HG02870 (cell line): ENCODE measurements around the gene SIDT2.
"Not testable (repeated sequence)": the region's sequence is repeated elsewhere in the genome, so short reads cannot be mapped to it uniquely, and the experiment has no call there.

ENCODE experiments used
- ATAC-seq: cut with Tn5 transposase; IDR thresholded peaks from one replicate; pipeline ENCODE4 v1.9.1; 2021; ENCODE audit warnings: mild to moderate bottlenecking, moderate library complexity; ENCODE audit not compliant: unreplicated experiment

SIDT2 gene

DNA sequence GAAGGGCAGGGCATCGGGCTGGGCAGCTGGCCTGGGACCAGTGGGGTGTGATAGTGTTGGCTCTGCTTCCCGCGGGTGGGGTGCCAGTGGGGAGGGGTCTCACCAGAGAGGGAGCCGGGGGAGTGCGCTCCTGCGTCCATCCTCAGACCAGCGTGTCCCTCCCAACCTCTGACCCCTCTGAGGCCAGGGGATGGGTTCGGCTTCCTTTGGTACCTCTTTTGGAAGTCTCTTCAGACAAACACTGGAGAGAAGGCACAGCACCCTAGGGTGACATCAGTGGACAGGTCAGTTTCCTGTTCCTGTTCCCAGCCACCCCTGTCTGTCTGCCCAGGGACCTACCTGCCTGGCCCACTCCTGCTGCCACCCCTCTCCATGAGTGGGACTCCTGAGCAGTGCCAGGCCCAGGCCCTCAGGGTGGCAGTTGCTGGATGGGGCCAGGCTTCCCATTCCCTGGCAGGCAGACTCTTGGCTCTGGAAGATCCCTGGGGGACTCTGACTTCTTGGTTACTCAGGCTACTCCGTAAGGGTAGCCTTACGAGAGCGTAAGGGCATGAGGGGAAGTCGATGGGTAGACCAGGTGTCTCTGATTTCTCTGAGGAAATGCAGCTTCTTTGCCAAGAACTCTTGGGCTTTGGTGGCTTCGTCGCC is 23.2 kb downstream of the SIDT2 start:
- no peak for ATAC-seq

DNA sequence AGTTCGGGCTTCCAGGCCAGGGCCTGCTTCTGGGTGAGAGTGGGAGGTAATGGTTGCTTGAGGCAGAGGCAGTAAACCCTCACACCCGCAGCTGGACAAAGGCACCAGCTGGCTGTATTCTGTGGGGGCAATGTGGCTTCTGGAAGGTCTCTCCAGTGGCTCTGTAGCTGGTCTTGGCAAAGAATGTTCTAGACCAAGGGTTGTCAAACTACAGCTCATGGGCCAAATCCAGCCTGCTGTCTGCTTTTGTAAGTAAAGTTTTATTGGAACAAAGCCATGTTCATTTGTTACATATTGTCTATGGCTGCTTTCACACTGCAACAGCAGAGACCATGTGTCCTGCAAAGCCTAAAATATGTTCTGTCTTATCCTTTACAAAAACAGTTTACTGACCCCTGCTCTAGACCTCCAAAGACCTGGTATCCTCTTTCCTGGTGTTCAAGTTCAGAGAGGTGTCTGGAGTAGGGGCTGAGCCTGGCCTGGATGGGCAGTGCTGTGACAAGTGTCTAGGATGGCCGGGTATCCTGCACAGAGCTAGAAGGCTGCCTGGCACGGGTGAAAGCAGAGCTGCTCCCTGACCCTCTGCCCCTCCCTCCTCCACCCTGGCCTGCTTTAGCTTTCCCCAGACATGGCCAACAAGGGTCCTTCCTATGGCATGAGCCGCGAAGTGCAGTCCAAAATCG is 24.0 kb downstream of the SIDT2 start:
- ATAC-seq: no peak

DNA sequence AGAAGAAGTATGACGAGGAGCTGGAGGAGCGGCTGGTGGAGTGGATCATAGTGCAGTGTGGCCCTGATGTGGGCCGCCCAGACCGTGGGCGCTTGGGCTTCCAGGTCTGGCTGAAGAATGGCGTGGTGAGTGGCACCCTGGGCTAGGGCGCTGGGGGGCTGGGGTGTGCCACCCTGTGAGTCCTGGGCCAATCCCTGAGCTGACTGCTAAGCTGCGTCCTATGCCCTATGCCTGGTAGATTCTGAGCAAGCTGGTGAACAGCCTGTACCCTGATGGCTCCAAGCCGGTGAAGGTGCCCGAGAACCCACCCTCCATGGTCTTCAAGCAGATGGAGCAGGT is 24.5 kb downstream of the SIDT2 start:
- no peak for ATAC-seq

DNA sequence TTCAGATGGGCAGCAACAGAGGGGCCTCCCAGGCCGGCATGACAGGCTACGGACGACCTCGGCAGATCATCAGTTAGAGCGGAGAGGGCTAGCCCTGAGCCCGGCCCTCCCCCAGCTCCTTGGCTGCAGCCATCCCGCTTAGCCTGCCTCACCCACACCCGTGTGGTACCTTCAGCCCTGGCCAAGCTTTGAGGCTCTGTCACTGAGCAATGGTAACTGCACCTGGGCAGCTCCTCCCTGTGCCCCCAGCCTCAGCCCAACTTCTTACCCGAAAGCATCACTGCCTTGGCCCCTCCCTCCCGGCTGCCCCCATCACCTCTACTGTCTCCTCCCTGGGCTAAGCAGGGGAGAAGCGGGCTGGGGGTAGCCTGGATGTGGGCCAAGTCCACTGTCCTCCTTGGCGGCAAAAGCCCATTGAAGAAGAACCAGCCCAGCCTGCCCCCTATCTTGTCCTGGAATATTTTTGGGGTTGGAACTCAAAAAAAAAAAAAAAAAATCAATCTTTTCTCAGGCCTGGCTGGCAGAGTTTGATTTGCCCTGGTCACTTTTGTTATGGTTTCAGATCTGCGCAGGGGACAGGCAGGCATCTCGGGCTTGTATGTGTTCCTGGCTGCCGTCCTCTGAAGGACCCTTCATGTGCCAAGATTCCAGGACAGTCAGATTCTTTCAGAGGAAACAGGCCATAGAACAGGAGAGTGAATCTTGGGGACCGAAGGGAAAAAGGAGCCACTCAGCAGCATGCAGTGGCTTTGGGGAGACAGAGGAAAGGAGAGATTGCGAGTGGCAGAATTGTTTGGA is 25.9 kb downstream of the SIDT2 start:
- ATAC-seq: no peak

DNA sequence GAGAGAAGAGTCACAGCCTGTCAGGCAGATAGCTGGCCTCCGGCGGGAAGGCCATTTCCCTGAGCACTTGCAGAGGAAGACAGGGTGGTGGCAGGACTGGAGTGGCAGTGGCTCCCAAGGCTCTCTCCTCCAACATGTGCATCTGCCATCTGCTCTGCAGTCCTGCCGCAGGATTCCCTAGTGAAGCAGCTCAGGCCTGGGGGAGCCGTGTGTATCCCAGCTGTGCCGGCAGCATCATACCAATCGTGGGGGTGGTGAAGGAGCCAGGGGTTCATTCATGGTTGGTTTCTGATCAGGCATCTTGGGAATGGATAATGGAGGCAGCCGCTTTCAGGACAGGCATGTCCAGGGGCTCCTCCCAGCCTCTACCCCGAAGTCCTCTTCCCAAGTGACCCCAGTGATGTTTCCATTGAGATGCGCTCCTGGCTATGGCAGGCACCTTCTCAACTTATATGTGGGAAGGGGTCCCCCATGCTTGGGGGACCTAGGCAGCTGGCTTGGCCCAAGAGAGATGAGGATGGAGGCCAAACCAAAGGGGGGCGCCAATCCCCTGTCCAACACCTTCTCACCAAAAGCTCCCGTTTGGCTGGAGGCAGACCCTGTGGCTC is 26.8 kb downstream of the SIDT2 start:
- ATAC-seq: no peak

DNA sequence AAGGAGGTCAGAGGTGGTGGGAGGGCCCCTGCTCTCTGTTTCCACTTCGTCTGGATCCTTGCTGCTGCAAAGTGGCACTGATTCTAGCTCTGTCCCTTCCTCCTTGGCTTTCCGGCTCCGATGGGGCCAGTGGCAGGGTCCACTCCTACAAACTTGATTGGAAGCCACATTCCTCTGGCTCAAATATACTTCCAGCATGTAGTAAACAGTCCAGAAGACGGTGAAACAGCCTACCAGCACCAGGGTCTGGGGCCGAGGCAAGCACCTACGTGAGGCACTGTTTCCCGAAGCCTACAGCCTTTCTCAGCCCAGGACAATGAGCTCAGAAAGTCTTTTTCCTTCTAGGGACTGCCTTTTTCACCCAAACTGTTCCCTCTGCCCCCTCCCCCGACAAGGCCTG is 27.6 kb downstream of the SIDT2 start:
- ATAC-seq: not testable (repeated sequence)

DNA sequence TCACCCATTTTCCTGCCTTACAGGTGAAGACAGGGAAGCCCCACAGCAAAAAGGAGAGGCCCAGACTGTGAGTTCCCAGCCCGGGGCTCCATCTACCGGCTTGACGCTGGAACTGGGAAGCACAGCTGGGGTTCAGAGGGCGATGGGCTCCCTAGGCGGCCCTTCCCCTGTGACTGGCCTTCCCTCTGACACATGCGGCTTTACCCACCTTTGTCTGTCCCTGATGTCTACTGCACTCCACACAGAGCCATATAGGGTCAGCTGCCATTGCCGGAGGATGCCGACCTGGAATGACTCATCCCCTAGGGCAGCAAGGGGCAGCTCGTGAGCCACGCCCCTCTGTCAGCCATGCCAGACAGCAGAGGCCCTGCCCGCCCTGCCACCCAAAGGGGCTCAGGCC is 28.3 kb downstream of the SIDT2 start:
- not testable (repeated sequence) for ATAC-seq

DNA sequence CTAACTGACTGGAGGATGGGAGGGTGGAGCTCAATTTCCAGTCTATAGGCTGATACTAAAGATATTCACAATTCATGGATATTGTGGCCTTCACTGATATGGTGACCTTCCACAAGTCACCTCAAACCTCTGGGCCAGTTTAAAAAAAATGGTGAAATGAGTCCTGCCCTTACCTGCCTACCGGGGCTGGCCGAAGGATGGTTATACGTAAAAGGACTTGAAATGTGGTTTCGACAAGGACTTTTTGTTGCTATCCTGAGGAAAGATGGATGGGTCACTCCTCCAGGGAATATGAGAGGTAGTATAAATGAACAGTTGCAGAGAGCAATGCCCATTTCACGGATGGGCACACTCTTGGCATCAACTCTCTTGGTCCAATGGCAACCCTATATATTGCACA is 28.9 kb downstream of the SIDT2 start:
- ATAC-seq: not testable (repeated sequence)

DNA sequence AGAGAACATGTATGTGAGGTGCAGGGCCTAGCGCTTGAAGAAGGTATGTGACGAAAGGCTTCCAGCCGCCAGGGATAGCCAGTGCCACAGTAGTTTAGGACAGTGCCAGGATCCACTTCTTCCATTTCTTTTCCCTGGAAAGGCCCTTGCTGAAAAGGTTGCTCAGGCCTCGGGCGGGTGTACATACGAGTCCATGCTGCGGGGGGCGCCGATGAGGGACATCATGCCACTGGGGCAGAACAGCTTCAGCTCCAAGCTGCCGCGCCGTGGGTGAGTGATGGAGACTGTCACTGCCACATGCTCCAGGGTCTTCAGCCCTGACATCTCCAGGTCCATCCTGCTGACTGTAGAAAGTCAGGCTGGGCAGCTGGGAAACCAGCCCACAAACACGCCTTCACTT is 30.2 kb downstream of the SIDT2 start:
- ATAC-seq: not testable (repeated sequence)

DNA sequence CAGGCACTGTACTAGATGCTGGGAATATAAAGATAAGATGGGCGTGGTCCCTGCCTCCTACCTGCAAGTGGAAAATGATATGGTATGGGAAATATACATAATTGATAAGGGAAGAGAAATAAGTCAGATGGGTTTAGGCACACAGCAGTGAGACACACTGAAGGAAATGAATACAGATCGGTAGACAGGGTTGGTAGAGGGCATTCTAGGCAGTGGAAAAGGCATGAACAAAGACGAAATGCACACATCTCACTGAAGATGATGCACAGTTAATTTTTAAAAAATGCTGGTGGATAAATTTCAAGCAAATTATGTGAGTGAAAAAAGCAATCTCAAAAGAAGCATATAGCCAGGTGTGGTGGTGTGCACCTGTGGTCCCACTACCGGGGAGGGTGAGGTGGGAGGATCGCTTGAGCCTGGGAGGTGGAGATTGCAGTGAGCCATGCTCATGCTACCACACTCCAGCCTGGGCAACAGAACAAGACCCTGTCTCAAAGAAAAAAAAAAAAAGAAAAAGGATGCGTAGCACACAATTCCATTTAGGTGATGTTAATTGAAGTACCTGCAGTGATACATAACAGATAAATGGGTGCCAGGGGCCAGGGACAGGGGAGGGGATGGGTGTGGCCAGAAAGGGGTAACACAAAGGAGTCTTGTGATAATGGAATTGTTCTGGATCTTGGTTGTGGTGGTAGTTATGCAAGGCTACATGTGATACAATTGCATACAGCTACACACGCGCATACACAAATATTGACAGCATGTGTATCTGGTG is 31.0 kb downstream of the SIDT2 start:
- ATAC-seq: not testable (repeated sequence)

DNA sequence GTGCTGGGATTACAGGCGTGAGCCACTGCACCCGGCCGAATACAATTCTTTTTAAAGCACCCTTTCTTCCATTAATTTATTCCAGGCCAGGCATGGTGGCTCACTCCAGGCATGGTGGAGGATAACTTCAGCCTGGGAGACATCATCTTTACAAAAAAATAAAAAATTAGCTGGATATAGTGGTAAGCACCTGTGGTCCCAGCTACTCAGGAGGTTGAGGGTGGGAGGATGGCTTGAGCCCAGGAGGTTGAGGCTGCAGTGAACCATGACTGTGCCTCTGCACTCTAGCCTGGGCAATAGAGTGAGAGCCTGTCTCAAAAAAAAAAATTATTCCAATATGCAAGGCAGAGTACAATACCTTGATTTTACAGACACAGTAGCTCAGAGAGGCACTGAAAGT is 32.1 kb downstream of the SIDT2 start:
- ATAC-seq: no peak

DNA sequence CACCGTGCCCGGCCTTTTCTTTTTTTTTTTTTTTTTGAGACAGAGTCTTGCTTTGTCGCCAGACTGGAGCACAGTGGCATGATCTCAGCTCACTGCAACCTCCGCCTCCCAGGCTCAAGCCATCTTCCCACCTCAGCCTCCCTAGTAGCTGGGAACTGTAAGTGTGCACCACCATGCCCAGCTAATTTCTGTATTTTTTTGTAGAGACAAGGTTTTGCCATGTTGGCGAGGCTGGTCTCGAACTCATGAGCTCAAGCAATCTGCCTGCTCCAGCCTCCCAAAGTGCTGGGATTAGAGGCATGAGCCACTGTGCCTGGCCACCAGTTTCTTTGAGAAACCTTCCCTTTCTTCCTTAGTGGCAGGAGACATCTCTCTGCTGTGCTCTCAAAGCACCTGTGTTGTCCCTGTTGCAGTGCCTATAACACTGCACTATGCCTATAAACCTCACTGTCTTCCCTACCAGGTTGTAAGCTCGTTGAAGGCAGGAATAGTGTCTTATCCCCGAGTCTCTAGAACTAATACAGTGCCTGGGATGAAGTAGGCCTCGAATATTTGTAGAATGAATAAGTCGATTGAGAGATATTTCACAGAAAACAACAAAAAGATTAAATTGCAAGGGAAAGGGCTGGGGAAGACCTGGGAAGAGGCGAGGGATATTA is 34.3 kb downstream of the SIDT2 start:
- no peak for ATAC-seq

DNA sequence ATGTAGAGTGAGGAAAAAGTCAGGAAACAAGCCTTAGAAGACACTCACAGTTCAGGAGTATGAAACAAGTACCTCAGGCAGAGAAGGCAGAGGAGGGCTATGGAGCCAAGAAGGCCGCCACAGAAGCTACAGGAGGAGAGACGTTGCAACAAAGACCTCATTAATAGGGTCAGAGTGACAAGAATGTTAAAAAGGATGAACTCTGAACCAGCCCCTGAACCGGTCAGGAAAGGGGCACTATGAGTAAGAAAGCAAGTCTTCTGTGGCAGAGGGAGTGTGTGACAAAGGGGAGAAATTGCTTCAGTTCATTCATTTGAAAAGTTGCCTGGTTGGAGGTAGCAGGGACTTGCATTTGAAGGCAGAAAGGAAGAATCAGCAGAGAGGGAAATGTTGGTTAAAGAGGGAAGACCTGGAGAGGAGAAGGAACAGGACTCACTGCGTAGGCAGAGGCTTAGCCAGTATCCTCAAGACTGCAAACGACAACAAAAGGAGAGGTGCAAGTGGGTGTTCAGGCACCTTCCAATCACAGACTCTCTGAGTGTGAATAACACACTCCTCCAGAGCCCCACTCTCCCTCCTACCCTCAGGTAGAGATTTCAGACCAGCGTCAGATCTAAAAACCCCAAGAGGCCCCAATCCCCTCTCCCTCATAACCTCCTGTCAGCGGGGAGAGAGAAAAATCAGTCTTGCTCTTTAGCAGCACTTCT is 36.0 kb downstream of the SIDT2 start:
- no peak for ATAC-seq

DNA sequence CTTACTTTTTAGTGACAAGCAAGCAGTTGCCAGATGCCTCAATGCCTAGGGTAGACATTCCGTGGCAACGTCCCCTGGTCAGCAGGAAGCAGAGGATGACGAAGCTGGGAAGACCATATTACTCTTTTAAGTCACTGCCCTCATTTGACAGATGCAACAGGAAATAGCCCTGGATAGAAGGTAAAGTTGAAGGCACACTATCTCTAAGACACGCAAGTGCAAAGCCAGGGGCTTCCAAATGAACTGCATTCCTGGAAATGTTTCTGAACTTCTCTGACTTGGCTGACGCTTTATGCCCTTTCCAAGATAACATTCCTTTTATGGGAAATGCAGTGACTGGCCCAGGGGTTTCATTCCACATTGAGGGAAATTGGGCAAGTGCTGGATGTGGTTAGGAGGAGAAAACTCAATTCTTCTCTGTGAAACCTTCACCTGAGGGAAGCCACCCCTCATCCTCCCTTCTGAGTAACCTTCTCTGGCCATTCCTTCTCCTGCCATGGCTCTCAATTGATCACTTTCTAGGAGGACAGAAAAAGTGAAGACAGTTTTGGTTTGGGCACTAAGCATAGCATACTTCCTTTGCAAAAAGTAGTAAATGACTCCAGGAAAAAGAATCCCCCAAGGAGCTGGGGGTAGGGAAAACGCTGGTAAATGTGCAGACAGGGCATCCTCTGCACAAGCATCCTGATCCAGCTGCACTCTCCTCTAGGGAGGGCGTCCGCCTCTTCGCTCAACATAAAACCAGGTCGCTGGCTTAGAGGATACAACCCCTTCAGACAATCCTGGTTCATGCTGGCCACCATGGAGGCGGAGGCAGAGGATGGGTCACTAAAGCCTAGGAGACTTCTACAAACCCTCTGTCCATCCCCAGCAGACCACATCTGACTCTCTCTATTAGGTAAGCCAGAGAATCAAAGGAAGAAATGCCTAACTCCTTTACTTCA is 38.9 kb downstream of the SIDT2 start:
- ATAC-seq: no peak

DNA sequence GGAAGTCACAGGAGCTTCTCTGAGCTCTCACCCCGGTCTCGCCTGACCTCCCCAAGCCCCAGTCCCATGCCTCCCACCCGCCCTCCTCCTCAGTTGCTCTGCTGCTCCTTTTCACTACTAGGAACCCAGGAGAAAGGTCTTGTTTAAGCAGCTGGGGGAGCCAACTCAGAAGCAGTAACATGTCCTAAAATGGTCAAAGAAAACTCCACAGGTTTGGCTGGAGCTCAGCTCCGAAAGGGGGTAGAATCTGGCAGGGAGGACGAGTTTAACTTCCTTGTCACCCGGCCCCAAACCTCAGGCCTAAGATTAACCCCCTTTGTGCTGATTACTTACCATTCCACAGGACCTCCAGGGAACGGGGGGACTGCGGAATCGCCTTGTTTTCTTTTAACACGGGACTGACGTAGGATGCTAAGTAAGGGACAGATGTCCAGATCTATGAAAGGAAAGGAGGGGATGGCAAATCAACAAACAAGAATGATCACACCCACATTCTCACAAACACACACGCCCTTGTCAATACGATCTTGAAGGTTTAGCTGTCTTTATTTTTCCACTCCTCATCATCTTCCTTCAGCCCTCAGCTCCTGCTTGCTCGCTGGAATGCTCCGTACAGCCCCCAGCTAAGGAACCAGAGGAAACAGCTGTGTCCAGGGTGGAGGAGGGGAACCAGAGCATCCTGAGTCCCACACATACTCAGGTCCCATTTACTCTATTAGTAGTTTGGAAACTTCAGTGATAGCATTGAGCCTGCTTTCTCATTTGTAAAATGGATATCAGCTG is 39.8 kb downstream of the SIDT2 start:
- no peak for ATAC-seq

DNA sequence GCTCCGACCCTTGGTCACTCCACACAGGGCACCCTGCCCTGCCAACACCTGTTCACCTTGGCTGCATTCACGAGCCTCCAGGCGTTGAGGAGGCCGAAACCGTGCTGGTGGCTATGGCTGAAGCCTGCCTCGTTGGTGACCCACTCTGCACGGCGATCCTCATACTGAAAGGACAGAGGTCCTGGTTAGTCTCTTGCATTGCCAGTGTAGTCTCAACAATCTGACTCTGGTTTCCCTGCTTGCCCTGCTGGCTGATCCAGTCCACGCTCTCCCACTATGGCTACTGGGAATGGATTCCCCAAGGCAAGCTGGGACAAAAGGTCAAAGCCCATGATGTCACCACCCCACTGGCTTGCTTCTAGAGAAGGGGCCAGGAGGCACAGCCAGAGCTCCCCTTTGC is 40.5 kb downstream of the SIDT2 start:
- ATAC-seq: no peak

DNA sequence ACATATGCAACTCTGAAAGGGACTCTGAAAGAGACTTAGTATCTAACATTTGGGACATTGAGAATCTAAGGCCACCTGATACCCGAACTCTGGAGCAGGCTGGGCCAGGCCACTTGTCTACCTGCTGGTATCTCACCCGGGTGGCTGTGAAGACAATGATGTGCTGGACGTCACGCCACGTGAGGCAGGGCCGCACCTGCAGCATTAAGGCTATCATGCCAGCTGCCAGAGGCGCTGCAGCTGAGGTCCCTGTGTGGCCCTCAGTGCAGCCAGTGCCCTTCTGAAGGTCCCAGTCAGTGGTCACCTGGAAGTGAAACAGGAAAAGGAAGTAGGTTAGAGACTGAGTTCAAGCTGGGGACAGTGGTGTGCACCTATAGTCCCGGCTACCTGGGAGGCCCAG is 40.9 kb downstream of the SIDT2 start:
- no peak for ATAC-seq

DNA sequence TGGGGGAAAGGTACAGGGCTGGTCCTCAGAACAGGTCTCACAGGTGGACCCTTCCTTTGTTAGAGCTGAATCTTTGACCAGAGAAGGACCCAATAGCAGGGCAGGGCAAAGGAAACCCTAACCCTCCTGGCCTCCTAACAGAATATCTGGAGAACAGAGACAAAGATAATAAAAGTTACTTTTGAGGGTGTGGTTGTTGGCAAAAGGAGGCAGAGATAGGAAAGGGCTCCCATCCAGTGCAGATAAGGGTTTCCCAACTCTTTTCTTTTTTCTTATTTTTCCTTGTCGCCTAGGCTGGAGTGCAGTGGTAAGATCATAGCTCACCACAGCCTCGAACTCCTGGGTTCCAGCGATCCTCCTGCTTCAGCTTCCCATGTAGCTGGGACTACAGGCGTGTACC is 41.5 kb downstream of the SIDT2 start:
- no peak for ATAC-seq
